HUDEP-2 (cell line): ENCODE measurements around the gene NR5A1.

Experiments used
- DNase-seq, 76 experiments: peaks; one replicate each; lab custom pipeline; 2025; ENCODE audit not compliant: unreplicated experiment in 76 of 76; lab: John Stamatoyannopoulos, UW

NR5A1 gene

GRCh38 chr9:124506931-124507879 is at the start of gene NR5A1:
TSS of gene NR5A1 (minus strand) at chr9:124507399. CDS start at chr9:124503395, 4,004 bp downstream.
- DNase-seq: no peak

GRCh38 chr9:124555043-124555442 is 47.8 kb upstream of the NR5A1 start:
- DNase-seq: no peak

- no peak for DNase-seq
Measured at GRCh38 chr9:124553738-124554137, 46.5 kb upstream of the NR5A1 start.

- no peak for DNase-seq
Measured at GRCh38 chr9:124552273-124552605, 45.0 kb upstream of the NR5A1 start.

GRCh38 chr9:124551472-124552272 is 44.5 kb upstream of the NR5A1 start:
- DNase-seq: peak in 43 of 76 experiments; percentile 2 to 49 (median 28)

- DNase-seq: no peak
Measured at GRCh38 chr9:124550072-124550471, 42.9 kb upstream of the NR5A1 start.

GRCh38 chr9:124549016-124549415 is 41.8 kb upstream of the NR5A1 start:
- DNase-seq: no peak

GRCh38 chr9:124544535-124544934 is 37.3 kb upstream of the NR5A1 start:
- DNase-seq: no peak

- no peak for DNase-seq
Measured at GRCh38 chr9:124541824-124542223, 34.6 kb upstream of the NR5A1 start.

- peak in 68 of 76 experiments; percentile 4 to 82 (median 48) for DNase-seq
Measured at GRCh38 chr9:124537926-124538325, 30.7 kb upstream of the NR5A1 start.

- DNase-seq: no peak
Measured at GRCh38 chr9:124535846-124536245, 28.6 kb upstream of the NR5A1 start.

GRCh38 chr9:124532897-124533296 is 25.7 kb upstream of the NR5A1 start:
- DNase-seq: peak in 1 of 76 experiments; percentile 8

GRCh38 chr9:124531115-124531514 is 23.9 kb upstream of the NR5A1 start:
- DNase-seq: no peak

- DNase-seq: no peak
Measured at GRCh38 chr9:124530246-124530645, 23.0 kb upstream of the NR5A1 start.

- no peak for DNase-seq
Measured at GRCh38 chr9:124527781-124528180, 20.6 kb upstream of the NR5A1 start.

- no peak for DNase-seq
Measured at GRCh38 chr9:124526174-124526573, 19.0 kb upstream of the NR5A1 start.

- no peak for DNase-seq
Measured at GRCh38 chr9:124522121-124523098, 15.2 kb upstream of the NR5A1 start.

GRCh38 chr9:124521142-124521541 is 13.9 kb upstream of the NR5A1 start:
- no peak for DNase-seq

- no peak for DNase-seq
Measured at GRCh38 chr9:124520206-124520596, 13.0 kb upstream of the NR5A1 start.

- DNase-seq: no peak
Measured at GRCh38 chr9:124518116-124518515, 10.9 kb upstream of the NR5A1 start.
